HG03571 (cell line): ENCODE measurements around the gene PROM1.

ENCODE experiments used
- ATAC-seq: cut with Tn5 transposase; IDR thresholded peaks from one replicate; pipeline ENCODE4 v1.9.1; 2021; ENCODE audit not compliant: unreplicated experiment

PROM1 gene

DNA sequence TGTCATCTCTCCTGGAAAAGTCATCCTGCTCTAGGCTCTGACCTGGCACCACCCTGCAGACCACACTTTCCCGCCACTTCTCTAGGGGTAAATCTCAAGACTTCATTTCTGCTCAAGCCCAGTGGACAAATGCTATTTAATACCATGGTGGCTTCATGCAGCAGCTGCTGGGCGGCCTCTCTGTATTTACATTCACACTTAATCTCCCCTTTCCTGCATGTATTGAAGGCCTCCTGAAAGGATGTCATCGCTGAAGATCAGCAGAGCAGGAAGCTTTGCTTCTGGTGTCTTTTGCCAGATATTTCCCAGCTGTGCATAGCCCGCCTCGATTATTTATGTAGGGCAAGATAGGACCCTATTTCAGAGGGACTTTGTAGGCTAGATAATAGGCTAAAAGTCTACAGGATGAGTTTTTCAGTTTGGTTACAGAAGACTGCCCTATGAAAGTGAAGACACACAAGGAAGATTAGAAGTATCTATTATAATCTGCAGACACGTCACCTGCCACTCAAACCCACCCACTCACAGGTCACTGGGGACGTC, 17.2 kb downstream of the PROM1 start:
- no peak for ATAC-seq

DNA sequence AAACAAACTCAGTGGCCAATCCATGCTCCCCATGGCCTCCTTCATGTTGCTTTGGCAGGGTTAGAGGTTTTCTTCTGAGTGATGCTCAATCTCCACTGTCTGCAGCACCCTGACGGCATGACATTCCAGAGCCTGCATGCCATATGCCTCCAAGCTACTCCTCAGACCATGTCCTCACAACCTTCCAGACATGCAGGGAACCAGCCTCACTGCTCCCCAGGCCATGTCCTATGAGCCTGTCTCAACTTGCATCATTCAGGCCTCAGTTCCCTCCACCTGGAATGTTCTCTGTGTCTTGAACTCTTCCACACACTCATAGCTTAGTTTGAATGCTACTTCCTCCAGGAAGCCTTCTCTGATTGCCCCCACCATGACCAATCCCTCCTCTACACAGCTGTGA, 18.8 kb downstream of the PROM1 start:
- no peak for ATAC-seq

DNA sequence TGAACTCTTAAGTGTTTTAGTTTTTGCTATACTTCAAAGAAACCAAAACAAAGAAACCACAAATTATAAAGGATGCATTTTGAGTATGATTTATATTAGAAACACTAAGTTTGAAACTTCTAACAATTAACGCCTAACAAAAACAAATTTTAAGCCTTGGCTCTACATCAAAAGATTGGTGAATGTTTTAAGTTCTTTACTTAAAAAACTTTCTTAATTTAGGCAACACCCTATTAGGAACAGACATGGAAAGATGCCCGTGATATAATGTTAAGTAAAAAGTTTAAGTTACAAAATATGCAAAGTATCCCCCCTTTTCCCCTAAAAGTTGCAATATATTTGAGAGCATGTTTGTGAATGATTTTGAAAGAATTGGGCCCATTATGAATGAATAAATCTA, 21.2 kb downstream of the PROM1 start:
- no peak for ATAC-seq

DNA sequence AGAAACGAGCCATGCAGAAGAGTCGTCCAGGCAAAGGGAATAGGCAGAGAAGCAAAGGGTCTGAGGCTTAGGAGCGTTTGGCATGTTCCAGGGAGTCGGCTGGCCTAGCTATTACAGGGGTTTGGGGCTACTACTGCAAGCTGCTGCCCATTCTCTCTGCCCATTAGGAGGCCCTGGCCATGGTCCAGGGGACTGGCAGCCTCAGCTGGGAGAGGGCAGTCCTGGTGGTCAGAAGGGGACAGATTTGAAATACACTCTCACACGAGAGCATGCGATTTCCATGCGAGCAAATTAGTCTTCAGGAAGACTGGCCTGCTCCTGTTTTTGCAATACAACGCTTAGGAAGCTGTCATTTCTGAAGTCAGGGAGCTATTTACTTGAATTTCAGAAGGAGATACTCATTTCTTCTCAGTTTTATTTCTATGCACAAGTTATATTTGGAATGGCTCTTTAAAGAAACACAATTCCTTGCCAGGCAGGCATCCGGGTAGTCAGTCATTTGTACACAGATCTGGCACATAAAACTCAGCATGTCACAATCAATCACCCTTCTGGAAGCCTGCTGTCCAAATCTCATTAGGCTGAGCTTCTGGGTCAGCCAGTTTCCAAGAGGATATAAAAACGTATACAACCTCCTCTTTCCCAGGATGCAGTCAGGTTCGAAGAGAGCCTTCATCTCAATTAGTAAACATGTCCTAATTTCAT, 27.0 kb downstream of the PROM1 start:
- no peak for ATAC-seq

DNA sequence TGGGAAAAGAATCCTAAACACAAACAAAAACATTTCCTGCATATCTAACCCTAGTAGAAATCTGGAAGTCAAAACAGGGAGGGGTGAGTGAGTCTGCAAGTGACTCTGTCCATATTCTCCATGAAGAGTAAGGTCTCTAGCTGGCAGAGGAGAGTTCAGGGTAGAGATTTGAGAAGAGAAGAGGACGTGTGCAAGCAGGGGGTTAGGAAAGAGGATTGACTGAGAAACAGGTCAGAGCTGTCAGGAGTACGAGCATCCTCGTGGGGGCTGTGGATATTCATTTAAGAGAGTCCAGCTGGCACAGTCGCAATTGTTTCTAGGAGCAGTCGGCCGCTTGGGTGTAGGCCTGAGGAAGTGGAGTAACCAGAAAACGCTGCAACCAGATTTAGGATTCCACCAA, 27.9 kb downstream of the PROM1 start:
- no peak for ATAC-seq

DNA sequence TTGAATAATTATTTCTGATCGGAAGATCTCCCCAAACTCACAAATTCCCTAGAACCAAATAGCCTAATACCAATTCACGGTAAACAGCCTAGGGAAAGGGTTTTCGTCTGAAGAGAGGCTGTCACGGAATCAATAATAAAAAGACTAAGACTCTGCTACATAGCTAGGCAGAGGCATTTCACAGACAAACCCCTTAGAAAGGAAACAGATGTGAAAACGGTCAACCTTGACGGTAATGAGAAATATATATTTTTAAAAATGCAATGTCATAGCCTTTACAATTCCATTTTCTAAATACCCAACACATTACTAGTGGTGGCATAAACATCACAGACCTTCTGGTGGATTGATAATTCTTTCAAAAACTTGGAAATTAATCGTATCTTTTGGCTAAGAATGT, 28.4 kb downstream of the PROM1 start:
- no peak for ATAC-seq

DNA sequence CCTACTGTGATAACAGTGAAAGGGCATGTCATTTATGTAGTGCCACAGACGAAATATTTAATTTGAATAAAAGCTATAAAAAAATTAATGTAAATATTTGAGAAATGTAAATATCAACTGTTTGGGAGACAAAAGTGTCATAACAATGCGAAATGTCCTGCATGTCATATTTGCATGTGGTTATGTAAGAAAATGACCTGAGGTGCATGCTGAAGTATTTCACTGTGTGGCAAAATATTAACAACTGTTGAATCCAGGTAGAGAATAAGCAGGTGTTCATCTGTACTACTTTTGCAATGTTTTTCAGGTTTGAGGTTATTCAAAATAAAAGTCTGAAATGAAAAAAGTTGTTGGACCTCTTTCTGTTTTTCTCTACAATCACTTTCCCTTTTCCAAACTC, 30.9 kb downstream of the PROM1 start:
- ATAC-seq: no peak

DNA sequence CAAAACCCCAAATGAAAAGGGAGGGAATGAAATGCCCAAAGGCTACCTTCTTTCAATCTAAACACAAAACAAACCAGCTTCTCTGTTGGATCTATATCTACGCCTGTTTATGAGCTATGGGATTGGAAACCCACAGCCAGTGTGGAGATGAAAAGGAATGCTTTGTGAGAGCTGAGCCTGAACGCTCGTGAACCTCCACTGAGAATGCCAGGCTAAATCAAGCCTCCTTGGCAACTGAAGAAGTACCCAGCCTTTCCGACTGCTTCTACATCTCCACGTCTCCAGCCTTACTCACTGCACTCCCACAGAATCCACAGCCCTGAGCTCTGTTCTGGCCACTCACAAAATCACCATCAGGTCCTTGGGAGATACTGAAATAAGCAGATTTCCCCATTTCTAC, 31.8 kb downstream of the PROM1 start:
- ATAC-seq: no peak

DNA sequence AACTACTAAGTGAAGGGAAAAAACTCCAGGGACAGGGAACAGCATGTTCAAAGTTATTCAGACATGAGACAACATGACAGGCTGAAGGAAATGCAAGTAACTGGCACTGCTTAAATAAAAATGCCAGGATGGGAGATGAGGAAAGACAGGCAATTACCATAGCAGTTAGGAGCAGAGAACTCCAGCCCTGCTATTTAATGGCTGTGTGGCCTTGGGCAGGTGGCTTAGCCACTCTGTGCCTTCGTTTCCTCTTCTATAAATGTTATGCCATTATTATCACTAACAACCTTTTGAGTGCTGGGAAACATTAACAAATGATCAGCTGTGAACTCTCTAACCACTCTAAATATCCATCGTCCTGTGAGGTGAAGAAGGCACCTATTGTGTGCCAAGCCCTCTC, 32.7 kb downstream of the PROM1 start:
- ATAC-seq: no peak

DNA sequence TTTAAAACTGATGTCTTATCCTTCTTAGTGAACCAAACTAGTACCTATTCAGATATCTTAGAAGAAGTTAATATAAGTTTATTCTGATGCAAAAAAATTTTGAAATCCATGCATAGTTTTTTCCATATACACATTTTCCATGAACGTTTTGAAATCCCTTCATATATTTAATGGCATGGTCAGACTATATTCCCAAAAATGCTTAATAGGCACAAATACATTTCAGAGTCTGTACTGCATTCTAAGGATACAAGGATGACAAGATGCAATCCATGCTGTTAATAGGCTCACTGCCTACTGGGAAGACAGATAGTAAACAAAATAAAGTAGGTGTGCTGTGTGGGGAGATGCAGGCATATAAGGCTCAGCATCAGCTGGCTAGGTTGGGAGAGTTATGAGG, 33.2 kb downstream of the PROM1 start:
- ATAC-seq: no peak

DNA sequence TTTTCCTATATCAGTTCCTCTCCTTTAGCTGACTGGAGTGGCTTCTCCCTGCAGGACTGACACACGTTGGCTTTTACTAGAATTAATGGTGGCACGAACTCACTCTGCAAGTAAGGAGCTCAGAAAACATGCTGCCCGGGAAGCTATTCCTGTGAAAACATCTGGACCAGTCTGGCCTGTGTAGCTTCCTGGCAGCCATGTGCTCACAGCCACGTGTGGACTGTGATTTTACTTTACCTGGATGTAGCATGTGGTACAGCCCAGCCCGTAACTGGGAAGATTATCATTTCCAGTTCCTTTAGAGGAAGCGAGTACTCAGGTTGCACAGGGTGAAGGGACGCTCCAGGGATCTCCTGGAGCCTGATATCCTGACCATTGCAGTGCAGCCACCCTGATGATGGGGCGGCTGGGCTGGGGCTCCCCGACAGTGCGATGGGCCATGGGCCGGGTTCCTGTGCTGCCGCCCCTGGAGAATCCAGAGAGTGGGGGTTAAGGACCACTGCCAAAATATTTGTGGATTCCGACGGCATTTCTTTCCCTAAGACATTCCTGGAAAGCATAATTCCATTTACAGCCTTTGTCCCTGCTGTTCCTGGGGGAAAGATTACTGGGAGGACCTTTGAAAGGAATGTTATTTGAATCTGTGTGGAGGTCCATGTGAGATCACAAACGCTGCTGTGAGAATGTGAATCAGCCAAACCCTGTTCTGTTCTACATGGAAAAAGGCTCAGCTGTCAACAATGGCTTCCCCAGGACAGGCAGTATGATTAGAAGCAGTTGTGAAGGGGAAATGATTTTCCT, 35.0 kb downstream of the PROM1 start:
- ATAC-seq: no peak

DNA sequence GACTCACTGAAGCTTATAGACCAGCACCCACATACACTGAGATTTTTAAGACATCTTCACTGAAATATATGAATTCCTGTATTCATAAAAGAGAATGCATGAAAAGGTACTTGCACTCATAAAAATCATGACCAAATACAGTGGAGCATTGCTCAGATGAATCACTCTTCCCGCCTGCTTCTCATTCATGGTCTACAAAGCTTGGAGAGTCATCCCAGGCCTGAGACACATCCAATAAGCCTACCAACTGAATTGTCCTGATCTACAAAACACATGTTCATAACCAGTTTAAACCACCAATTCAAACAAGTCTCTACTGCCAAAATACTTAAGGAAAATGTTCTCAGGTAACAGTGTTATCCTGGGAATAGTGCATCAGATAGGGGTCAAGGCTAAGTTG, 38.1 kb downstream of the PROM1 start:
- ATAC-seq: no peak

DNA sequence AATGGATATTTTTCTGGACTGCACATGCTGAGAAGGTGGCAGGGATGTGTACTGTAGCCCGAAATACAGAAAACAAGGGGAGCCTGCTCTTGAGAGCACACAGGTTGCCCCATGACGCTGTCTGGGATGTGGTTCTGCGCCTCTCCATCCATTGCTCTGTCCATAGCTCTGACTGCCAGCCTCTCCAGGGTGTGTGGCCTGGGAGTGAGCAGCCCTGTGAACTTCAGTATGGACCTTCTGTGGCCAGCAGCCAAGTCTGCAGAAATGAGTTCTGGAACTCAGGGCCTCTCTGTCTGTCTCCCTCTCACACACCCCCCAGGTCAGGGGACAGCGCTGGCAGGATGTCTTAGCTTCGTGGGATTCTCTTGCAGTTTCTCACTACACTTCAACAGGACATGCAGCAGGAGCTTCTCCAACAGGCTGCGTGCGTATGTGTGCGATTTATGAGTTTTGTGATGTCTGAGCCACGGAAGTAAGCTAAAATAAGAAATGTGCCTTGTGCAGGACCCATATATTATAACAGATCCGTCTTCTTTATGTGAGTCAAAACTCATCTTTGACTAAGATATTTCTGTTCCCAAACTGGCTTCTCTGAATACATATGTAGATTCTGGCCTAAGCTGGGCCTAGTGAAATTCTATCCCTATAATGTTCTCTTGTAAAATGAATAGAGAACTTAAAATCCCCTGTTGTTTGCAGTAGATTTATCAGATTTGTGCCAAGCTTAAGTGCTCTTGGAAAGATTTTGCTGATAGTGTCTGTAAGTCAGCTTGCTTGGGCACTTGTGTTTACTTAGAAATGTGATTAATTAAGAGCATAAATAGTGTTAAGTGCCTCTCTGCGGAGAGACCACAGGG, 40.0 kb downstream of the PROM1 start:
- ATAC-seq: no peak

DNA sequence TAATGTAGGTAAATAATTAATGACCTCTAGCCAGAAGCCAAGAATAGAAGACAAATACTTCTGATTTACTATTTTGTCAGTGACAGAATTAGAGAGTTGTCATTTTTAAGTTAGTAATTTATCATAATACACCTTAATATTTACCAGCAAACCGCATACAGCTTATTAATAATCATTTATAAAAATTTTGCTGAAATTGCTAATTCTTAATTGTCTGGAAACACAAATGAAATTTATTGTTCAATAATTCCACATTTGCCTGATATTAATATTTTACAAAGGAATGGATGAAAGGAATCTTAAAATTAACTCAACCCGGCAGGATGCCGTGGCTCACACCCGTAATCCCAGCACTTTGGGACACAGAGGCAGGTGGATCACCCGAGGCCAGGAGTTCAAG, 44.7 kb downstream of the PROM1 start:
- ATAC-seq: no peak

DNA sequence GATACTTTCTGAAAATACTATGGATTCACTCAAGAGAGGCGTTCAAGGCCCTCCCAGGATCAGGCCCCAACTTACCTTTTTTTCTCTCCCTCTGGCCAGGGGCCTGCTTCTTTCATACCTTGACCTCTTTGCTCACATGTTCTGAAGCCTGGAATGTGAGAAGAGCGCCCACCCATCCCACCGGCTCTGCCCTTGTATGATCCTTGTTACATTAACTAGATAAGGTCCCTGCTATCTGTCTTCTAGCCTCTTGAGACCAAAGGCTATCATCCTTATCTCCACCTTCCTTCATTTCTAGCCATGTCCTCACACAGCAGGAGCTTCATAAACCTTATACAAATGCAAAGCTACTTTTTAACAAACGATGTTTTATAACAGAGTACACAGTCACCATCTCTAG, 45.9 kb downstream of the PROM1 start:
- no peak for ATAC-seq

DNA sequence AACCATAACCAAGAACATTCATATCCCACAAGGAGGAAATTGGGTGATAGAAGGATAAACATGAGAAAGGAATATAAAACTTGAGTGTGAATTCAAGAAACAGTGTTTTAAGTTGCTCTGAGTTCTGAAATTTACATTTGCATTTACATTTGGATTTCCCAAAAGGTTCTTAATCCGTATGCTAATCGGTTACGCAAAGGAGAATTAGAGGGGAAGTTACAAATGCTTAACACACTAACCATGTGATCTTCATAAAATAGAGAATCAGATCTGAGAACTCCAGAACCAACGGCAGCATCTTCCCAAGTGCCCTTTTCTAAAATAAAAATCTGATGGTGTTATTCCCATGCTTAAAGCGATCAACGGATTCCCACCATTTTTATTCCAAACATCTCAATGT, 48.0 kb downstream of the PROM1 start:
- no peak for ATAC-seq

DNA sequence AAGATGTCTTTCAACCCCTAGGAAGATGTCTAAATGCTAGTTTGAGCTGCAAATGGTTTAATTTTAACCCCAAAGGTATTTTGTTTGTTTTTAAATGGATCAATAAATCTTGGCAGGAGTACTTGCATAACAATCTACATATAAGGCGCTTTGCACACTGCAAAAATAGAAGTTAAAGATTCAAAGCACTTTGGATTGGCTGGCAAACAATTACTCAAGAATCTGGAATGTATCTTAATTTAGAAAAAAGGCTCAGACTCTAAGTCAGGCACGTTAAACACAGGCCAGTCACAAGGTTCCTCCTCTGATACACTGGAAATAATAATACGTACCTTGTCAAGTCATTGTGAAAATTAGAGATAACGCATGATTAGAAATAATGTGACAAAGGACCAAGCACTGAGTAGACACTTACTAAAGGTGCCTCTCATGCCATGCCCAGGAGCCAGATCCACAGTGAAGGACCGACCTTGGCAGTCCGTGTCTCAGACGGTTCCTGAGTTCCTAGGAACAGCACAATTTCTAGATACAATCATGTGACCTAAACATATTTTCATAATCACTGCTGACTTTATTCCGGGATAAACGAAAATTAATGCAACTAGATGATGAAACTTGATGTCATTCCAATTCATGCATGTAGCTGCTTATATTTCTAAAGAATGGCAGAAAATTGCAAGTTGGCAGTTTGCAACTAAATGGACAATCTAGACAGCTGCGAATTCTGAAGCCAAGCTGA, 49.6 kb downstream of the PROM1 start:
- no peak for ATAC-seq

DNA sequence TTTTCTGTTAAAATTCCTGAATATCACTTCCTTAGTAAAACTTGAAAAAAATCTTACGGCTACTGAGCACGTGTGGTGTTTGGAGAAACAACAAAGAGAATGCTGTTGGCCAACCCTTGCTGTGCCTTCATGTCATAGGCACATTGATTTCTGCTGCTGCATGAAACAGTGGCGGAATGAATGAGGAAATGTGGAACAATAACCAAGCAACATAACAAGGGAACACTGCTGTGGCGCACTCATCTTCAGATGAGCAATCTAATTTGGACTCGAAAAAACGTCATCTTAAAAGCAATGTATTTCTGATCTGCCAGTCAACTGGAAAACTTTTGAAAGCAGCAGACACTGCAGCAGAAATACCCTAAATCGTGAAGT, 51.4 kb downstream of the PROM1 start:
- no peak for ATAC-seq

DNA sequence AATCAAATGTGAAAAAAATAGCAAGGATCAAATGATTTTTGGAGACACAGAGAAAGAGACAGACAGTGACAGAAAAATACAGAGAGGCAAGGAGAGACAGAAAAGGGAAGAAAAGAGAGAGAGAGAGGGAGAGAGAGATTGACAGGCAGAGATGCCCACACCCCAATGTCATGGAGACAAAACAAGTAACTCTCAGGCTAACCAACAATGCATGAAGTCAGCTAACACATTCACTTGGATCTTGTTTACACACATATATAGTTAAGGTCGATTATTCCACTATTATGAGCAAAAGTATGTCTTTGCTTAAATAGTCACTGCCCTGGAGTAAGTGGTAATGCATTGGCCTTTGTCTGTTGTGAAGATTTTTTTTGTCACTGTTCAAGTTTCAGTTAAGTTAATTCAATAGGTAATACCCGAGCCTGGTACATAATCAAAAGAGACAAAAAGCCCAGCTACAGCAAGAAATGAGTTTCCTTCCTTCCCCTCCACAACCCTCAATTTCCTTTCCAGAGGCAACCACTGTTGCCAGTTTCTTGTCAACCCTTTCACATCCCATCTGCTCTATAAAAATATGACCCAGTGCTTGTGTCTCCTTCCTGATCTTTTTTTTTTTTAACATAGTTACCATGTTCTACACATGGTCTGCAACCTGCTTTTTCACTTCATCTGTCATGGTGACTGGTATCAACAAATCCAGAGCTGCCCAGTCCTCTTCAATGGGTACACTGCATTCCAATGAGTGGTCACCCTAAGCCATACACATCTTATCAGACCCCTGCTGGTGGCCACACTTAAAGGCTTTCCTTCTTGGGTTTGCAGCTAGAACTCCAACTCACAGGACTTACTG, 52.1 kb downstream of the PROM1 start:
- ATAC-seq: no peak

DNA sequence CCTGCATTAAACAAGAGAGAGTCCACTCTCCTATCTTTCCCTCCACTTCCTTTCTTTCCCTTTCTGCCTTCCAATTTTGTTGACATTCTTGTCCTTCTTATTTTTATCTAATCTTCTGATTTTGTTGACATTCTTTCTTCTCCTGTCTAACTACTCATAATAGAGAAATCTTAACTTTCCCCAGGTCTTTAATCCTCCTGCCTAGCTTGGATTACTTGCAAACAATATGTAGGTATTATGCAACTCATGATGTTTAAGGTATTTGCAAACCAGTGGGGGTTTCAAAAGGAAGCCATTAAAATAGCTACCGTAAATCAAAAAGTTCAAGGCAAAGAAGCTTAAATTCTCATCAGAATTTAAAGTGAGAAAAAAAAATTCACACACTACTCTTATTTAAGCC, 53.9 kb downstream of the PROM1 start:
- no peak for ATAC-seq
